ENCODE data around the gene PRPF38B. TPM values are rescaled to one million over a fixed set of nuclear protein-coding genes. Genes with fewer than 3 reads are reported as not detected.
"Not testable (repeated sequence)": the region's sequence is repeated elsewhere in the genome, so short reads cannot be mapped to it uniquely, and the experiment has no call there.

PRPF38B gene
- polyA plus RNA-seq, 1 experiment: 35.6 TPM

GRCh38 chr1:108679586-108680213 lies 12.4 kb upstream of the PRPF38B start:
- no peak for DNase-seq (ENCODE audit: low read depth, low spot score)

GRCh38 chr1:108681701-108682100 lies 10.4 kb upstream of the PRPF38B start:
- H3K9me3 ChIP-seq (ENCODE audit: control insufficient read depth, insufficient read depth, low read length); DNase-seq (ENCODE audit: low read depth, low spot score); CTCF ChIA-PET; H3K27ac ChIP-seq (ENCODE audit: low read depth, low read length); H3K4me3 ChIP-seq (ENCODE audit: low read depth, low read length); H3K27me3 ChIP-seq (ENCODE audit: control insufficient read depth, insufficient read depth, low read length): not testable (repeated sequence)
- POLR2A ChIA-PET: interaction anchor here (1.2 kb wide), 1 partner anchor 11 kb away, joined by 3 read pairs; the partner anchor contains the start of gene PRPF38B

More at GRCh38 chr1:108679586-108680213, 12.4 kb upstream of the PRPF38B start:
- Histone ChIP-seq H3K27ac (ENCODE audit: low read depth, low read length) (no peak overlapping the region), H3K27me3 (ENCODE audit: control insufficient read depth, insufficient read depth, low read length) (peaks cover under 1% of the 10 kb centered on the region), H3K4me3 (ENCODE audit: low read depth, low read length) (no peak overlapping the region), H3K9me3 (ENCODE audit: control insufficient read depth, insufficient read depth, low read length) (no peaks in the 10 kb centered on the region)
- CTCF ChIA-PET: no interaction called here
- POLR2A ChIA-PET: no interaction called here
- no peak for TF ChIP-seq CTCF (IDR thresholded peaks at IDR 0.05; ENCODE audit: low read depth, low read length)

GRCh38 chr1:108685529-108685928 lies 6.6 kb upstream of the PRPF38B start:
- peaks cover 2% of the 10 kb centered on the region for H3K27me3 ChIP-seq (ENCODE audit: control insufficient read depth, insufficient read depth, low read length)
- no peak overlapping the region for H3K4me3 ChIP-seq (ENCODE audit: low read depth, low read length)
- no peak for DNase-seq (ENCODE audit: low read depth, low spot score)
- no peak for TF ChIP-seq CTCF (IDR thresholded peaks at IDR 0.05; ENCODE audit: low read depth, low read length)
- ChIA-PET POLR2A (no interaction called here), CTCF (no interaction called here)
- H3K9me3 ChIP-seq (ENCODE audit: control insufficient read depth, insufficient read depth, low read length): no peaks in the 10 kb centered on the region
- no peak overlapping the region for H3K27ac ChIP-seq (ENCODE audit: low read depth, low read length)

- H3K9me3 ChIP-seq (ENCODE audit: control insufficient read depth, insufficient read depth, low read length): no peaks in the 10 kb centered on the region
- no peak overlapping the region for H3K4me3 ChIP-seq (ENCODE audit: low read depth, low read length)
- ChIA-PET POLR2A (no interaction called here), CTCF (no interaction called here)
- DNase-seq (ENCODE audit: low read depth, low spot score): no peak
- no peak for TF ChIP-seq CTCF (IDR thresholded peaks at IDR 0.05; ENCODE audit: low read depth, low read length)
- no peak overlapping the region for H3K27ac ChIP-seq (ENCODE audit: low read depth, low read length)
- H3K27me3 ChIP-seq (ENCODE audit: control insufficient read depth, insufficient read depth, low read length): peaks cover 2% of the 10 kb centered on the region
Measured at GRCh38 chr1:108686614-108687313, 5.3 kb upstream of the PRPF38B start.

GRCh38 chr1:108691128-108691941 lies 775 bp upstream of the PRPF38B start:
- Histone ChIP-seq H3K27ac (ENCODE audit: low read depth, low read length) (peak overlapping the region; percentile 97), H3K27me3 (ENCODE audit: control insufficient read depth, insufficient read depth, low read length) (no peaks in the 10 kb centered on the region), H3K4me3 (ENCODE audit: low read depth, low read length) (peak overlapping the region; percentile 89), H3K9me3 (ENCODE audit: control insufficient read depth, insufficient read depth, low read length) (no peaks in the 10 kb centered on the region)
- DNase-seq (ENCODE audit: low read depth, low spot score): no peak
- no peak for TF ChIP-seq CTCF (IDR thresholded peaks at IDR 0.05; ENCODE audit: low read depth, low read length)
- ChIA-PET CTCF (interaction anchor here (0.8 to 2.1 kb wide), 6 partner anchors 8 to 909 kb away, joined by 3 to 9 read pairs (median 4); no protein-coding TSS in a partner anchor), POLR2A (interaction anchor here (0.9 to 2.0 kb wide), 13 partner anchors 10 to 409 kb away, joined by 3 to 13 read pairs (median 4); partner anchors contain the start of genes EEIG2 and STXBP3)
